Osteoblast (primary cell): ENCODE results near the gene GPATCH8. TPM values are rescaled to one million over a fixed set of nuclear protein-coding genes. Genes with fewer than 3 reads are reported as not detected.

Experiments used
- DNase-seq: peaks from one replicate; pipeline ENCODE4 v3.0.0; 2011; ENCODE audit warnings: low spot score, mixed read lengths; ENCODE audit not compliant: insufficient read length; ENCODE audit errors: missing footprints
- H2AFZ ChIP-seq: 2 replicates; pipeline ENCODE4 v1.6.0; 2011; ENCODE audit warnings: mild to moderate bottlenecking, low read length
- H3K27ac ChIP-seq: 2 replicates; pipeline ENCODE4 v1.5.1; 2011; ENCODE audit warnings: mild to moderate bottlenecking, low read depth, low read length, moderate library complexity
- H3K27me3 ChIP-seq: 2 replicates; pipeline ENCODE4 v1.6.0; 2012; ENCODE audit warnings: mild to moderate bottlenecking, control low read depth, inconsistent platforms, low read length, moderate library complexity; ENCODE audit not compliant: insufficient read depth
- H3K36me3 ChIP-seq: 2 replicates; pipeline ENCODE4 v1.5.1; 2011; ENCODE audit warnings: mild to moderate bottlenecking, low read length, control low read depth, moderate library complexity; ENCODE audit not compliant: insufficient read depth
- H3K4me1 ChIP-seq: 2 replicates; pipeline ENCODE4 v1.5.1; 2011; ENCODE audit warnings: mild to moderate bottlenecking, low read length, control low read depth, moderate library complexity; ENCODE audit not compliant: insufficient read depth
- H3K4me2 ChIP-seq: 2 replicates; pipeline ENCODE4 v1.6.0; 2011; ENCODE audit warnings: mild to moderate bottlenecking, low read length; ENCODE audit not compliant: insufficient read depth
- H3K4me3 ChIP-seq: fragments of 200-600 bp; sonication (generic); 3 replicates; pipeline ENCODE4 v1.5.1; 2012; ENCODE audit warnings: mild to moderate bottlenecking, low read length, inconsistent platforms; ENCODE audit not compliant: insufficient read depth
- H3K79me2 ChIP-seq: 2 replicates; pipeline ENCODE4 v1.6.0; 2012; ENCODE audit warnings: mild to moderate bottlenecking, low read length, control low read depth, inconsistent platforms; ENCODE audit not compliant: insufficient read depth
- H3K9me3 ChIP-seq: 2 replicates; pipeline ENCODE4 v1.5.1; 2011; ENCODE audit warnings: low read depth, low read length, control low read depth
- H4K20me1 ChIP-seq: 2 replicates; pipeline ENCODE4 v1.6.0; 2012; ENCODE audit warnings: mild to moderate bottlenecking, low read length, control low read depth; ENCODE audit not compliant: insufficient read depth
- total RNA-seq: library from RNA; depleted of rRNA; stranded (reverse); fragments of >200 nt; gene quantifications from 2 replicates; pipeline ENCODE4 v1.2.3, GENCODE V29; 2012
- TF ChIP-seq, protein P1 (sequence below): IDR thresholded peaks from 2 replicates; pipeline ENCODE4 v1.5.1; 2011; ENCODE audit warnings: mild to moderate bottlenecking, low read depth, low read length, moderate library complexity; ENCODE audit errors: extremely low read depth

The GPATCH8 gene
- total RNA-seq, 1 donor, result 33.3 TPM

DNA sequence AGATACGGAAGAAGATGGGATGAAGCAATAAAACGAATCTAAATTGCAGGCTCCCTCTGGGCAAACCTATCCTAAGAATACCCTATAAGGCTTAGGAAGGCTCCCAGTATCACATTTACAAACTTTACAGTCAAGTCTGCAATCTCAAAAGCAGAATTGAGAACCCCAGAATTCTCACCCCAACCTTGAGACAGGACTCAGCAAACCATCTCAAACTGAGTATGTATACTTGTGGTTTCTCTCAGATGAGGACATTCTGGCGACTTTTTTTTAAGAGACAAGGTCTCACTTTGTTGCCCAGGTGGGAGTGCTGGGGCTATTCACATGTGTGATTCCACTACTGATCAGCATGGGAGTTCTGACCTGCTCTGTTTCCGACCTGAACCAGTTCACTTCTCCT, 94.4 kb downstream of the GPATCH8 start:
- Histone ChIP-seq H3K9me3 (no peaks in the 10 kb centered on the region), H3K36me3 (peaks cover 8% of the 10 kb centered on the region), H3K27me3 (no peaks in the 10 kb centered on the region), H3K4me3 (no peak overlapping the region), H3K27ac (no peak overlapping the region), H4K20me1 (no peaks in the 10 kb centered on the region), H3K79me2 (no peaks in the 10 kb centered on the region), H3K4me2 (no peak overlapping the region), H2AFZ (no peak overlapping the region), H3K4me1 (no peaks in the 10 kb centered on the region)
- DNase-seq, result no peak
- TF ChIP-seq, protein P1, sequence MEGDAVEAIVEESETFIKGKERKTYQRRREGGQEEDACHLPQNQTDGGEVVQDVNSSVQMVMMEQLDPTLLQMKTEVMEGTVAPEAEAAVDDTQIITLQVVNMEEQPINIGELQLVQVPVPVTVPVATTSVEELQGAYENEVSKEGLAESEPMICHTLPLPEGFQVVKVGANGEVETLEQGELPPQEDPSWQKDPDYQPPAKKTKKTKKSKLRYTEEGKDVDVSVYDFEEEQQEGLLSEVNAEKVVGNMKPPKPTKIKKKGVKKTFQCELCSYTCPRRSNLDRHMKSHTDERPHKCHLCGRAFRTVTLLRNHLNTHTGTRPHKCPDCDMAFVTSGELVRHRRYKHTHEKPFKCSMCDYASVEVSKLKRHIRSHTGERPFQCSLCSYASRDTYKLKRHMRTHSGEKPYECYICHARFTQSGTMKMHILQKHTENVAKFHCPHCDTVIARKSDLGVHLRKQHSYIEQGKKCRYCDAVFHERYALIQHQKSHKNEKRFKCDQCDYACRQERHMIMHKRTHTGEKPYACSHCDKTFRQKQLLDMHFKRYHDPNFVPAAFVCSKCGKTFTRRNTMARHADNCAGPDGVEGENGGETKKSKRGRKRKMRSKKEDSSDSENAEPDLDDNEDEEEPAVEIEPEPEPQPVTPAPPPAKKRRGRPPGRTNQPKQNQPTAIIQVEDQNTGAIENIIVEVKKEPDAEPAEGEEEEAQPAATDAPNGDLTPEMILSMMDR, result no peak

DNA sequence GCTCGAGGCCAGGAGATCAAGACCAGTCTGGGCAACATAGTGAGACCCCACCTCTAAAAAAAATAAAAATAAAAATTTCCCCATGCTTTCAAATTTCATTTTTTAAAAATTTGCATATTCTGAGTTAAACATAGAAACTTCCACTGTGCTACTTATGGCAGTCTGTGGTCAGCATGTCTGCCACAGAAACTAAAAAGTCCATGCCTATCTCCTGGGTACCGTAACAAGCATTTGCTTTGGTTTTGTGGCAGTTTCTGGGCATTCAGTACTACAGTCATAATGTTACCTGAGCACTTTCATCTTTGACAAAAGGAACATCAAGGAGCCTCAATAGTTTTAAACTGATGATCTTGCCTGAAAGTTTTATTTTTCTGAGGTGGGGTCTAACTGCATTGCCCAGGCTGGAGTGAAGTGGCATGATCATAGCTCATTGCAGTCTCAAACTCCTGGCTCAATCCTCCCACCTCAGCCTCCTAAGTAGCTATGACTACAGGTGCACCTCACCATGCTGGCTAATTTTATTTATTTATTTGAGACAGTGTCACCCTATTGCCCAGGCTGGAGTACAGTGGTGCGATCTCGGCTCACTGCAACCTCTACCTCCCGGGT, 100.5 kb downstream of the GPATCH8 start:
- H3K36me3 ChIP-seq, result peaks cover 35% of the 10 kb centered on the region
- TF ChIP-seq, protein P1, result no peak
- no peaks in the 10 kb centered on the region for H3K4me1 ChIP-seq
- no peaks in the 10 kb centered on the region for H4K20me1 ChIP-seq
- H3K9me3 ChIP-seq, result no peaks in the 10 kb centered on the region
- no peaks in the 10 kb centered on the region for H3K27me3 ChIP-seq
- no peak overlapping the region for H3K4me2 ChIP-seq
- H3K79me2 ChIP-seq, result no peaks in the 10 kb centered on the region
- no peak overlapping the region for H3K4me3 ChIP-seq
- H2AFZ ChIP-seq, result no peak overlapping the region
- H3K27ac ChIP-seq, result no peak overlapping the region
- no peak for DNase-seq

DNA sequence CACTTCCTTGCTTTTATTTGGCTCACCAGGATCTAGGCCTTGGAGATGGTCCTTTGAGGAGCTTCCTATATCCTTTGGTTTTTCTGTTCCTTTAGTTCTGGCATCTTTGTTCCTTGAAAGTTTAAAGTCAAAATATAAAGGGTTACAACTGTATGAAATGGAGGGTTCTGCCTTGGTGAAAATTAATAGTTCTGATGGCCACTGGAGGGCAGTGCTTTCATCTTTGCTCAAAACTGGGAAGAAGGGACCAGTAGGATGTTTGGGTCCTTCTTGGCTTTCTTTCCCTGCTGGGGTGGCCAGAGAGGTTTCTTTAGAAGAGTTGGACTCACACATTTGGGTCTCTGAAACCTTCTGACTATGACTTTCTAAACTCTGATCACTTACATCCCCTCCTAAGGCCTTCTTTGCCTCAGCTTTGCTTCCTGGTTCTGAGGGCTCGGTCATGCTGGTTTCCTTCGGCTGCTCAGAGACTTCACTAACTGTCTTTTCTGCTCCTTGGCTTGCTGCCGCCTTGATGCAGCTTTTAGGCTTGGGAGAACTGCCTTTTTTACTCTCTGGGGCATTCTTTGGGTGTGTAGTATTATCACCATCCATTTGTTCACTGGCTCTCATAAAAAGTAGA, 102.9 kb downstream of the GPATCH8 start:
- Histone ChIP-seq H3K27ac (no peak overlapping the region), H2AFZ (no peak overlapping the region), H3K9me3 (no peaks in the 10 kb centered on the region), H3K4me3 (no peak overlapping the region), H3K79me2 (no peaks in the 10 kb centered on the region), H3K4me2 (no peak overlapping the region), H4K20me1 (peaks cover 3% of the 10 kb centered on the region), H3K36me3 (peaks cover 46% of the 10 kb centered on the region), H3K4me1 (no peaks in the 10 kb centered on the region), H3K27me3 (no peaks in the 10 kb centered on the region)
- no peak for DNase-seq
- TF ChIP-seq, protein P1, result peak; percentile 63

DNA sequence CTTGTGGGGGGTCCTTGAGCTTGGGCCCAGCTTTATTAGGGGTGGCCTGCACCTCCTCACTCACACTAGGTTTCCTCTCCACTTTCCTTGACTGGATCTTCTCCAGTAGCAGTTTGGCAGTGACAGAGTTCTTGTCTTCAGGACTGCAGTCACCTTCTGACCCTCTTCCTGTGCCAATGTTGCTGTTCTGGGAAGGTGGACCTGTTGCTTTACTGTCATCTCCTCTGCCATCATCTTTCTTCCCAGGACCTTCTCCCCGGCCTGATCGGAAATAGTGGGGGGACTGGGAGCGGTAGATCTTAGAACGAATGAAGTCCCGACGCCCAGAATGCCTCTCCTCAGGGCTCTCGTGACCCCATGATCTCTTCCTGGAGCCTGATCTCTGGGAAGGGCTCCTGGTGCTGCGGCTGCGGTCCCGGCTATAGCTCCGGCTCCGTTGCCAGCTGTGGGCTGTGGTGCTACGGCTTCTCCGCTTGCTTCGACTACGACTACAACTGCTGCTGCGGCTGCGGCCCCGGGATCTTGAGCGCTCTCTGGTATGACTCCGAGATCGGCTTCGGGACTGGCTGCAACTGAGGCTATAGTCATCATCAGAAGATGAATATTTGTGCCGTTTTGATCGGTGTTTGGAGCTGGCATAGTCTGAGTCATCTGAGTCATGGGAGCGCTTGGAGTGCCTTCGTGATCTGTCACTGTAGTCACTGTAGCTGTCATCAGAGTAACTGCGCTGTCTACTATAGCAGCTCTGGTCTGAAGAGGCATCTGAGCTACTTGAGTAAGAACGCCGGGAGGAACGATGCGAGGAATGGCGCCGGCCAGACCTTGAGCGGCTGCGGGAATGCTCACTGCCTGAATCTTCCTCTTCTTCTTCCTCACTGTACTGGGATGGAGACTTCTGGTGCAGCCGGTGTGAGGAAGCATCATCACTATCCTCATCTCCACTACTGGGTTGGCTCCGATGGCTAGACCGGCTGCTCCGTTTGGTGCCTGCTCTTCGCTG, 104.2 kb downstream of the GPATCH8 start:
- peaks cover 38% of the 10 kb centered on the region for H3K36me3 ChIP-seq
- peaks cover 3% of the 10 kb centered on the region for H4K20me1 ChIP-seq
- H3K4me3 ChIP-seq, result no peak overlapping the region
- H3K4me2 ChIP-seq, result no peak overlapping the region
- DNase-seq, result no peak
- no peak overlapping the region for H3K27ac ChIP-seq
- no peaks in the 10 kb centered on the region for H3K27me3 ChIP-seq
- no peaks in the 10 kb centered on the region for H3K79me2 ChIP-seq
- no peaks in the 10 kb centered on the region for H3K4me1 ChIP-seq
- H2AFZ ChIP-seq, result no peak overlapping the region
- TF ChIP-seq, protein P1, result no peak
- no peaks in the 10 kb centered on the region for H3K9me3 ChIP-seq
